GM12865 (cell line): ENCODE data around the gene ISLR.
A peak's percentile ranks its signal among the peaks of the same experiment; 100 is the strongest.

ENCODE experiments used
- DNase-seq: peaks from one replicate; pipeline ENCODE4 v3.0.0; 2010; ENCODE audit warnings: low read depth
- H3K4me3 ChIP-seq: 2 replicates; pipeline ENCODE4 v1.5.1; 2011; ENCODE audit warnings: mild to moderate bottlenecking, low read depth, low read length, control low read depth
- TF ChIP-seq, protein P1 (sequence below): IDR thresholded peaks from 2 replicates; pipeline ENCODE4 v1.5.1; 2011; ENCODE audit warnings: low read length, control low read depth, low read depth, inconsistent platforms; ENCODE audit not compliant: insufficient read depth; ENCODE audit errors: missing control alignments

The ISLR gene

DNA sequence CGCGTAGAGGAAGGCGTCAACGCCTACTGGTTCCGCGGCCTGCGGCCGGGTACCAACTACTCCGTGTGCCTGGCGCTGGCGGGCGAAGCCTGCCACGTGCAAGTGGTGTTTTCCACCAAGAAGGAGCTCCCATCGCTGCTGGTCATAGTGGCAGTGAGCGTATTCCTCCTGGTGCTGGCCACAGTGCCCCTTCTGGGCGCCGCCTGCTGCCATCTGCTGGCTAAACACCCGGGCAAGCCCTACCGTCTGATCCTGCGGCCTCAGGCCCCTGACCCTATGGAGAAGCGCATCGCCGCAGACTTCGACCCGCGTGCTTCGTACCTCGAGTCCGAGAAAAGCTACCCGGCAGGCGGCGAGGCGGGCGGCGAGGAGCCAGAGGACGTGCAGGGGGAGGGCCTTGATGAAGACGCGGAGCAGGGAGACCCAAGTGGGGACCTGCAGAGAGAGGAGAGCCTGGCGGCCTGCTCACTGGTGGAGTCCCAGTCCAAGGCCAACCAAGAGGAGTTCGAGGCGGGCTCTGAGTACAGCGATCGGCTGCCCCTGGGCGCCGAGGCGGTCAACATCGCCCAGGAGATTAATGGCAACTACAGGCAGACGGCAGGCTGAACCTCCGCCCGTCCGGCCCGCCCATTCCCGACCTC, 39.0 kb upstream of the ISLR start:
- no peak overlapping the region for H3K4me3 ChIP-seq
- TF ChIP-seq, protein P1, sequence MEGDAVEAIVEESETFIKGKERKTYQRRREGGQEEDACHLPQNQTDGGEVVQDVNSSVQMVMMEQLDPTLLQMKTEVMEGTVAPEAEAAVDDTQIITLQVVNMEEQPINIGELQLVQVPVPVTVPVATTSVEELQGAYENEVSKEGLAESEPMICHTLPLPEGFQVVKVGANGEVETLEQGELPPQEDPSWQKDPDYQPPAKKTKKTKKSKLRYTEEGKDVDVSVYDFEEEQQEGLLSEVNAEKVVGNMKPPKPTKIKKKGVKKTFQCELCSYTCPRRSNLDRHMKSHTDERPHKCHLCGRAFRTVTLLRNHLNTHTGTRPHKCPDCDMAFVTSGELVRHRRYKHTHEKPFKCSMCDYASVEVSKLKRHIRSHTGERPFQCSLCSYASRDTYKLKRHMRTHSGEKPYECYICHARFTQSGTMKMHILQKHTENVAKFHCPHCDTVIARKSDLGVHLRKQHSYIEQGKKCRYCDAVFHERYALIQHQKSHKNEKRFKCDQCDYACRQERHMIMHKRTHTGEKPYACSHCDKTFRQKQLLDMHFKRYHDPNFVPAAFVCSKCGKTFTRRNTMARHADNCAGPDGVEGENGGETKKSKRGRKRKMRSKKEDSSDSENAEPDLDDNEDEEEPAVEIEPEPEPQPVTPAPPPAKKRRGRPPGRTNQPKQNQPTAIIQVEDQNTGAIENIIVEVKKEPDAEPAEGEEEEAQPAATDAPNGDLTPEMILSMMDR, result peak; percentile 9
- DNase-seq, result no peak

DNA sequence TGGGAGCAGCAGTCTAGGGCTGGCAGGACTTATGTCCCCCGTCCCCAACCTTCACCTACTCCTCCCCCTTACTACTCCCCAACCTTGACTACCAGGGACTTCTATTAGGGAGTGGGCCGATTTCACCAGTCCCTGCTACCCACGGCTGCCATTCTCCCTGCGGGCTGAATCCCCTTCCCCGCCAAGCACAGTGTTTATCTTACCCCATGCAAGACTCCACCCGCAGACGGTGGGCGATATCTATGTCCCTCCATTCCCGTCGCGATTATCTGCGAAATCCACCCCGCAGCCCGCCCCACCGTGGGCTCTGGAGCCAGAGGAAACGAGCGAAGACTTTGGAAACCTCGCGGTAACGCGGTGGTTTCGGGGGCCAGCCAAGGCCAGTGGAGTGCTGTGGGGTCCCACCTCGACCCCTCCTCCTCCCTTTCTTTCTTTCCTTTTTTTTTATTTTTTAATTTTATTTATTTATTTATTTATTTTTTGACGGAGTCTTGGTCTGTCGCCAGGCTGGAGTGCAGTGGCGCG, 38.4 kb upstream of the ISLR start:
- H3K4me3 ChIP-seq, result no peak overlapping the region
- TF ChIP-seq, protein P1, result no peak
- no peak for DNase-seq

DNA sequence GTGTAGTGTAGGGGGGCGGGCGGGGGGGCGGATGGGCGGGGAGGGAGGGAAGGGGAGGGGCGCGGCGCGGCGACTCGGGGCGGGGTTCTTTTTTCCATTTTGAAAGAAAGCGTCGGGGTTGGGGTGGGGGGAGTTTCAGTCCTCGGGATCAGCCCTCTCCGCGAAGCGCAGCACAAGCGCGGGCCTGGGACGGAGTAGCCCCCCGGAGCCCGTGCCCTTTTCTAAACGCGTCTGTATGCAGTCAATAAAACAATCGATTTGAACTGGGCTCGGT, 37.0 kb upstream of the ISLR start:
- TF ChIP-seq, protein P1, result no peak
- DNase-seq, result no peak
- H3K4me3 ChIP-seq, result peak overlapping the region; percentile 36

DNA sequence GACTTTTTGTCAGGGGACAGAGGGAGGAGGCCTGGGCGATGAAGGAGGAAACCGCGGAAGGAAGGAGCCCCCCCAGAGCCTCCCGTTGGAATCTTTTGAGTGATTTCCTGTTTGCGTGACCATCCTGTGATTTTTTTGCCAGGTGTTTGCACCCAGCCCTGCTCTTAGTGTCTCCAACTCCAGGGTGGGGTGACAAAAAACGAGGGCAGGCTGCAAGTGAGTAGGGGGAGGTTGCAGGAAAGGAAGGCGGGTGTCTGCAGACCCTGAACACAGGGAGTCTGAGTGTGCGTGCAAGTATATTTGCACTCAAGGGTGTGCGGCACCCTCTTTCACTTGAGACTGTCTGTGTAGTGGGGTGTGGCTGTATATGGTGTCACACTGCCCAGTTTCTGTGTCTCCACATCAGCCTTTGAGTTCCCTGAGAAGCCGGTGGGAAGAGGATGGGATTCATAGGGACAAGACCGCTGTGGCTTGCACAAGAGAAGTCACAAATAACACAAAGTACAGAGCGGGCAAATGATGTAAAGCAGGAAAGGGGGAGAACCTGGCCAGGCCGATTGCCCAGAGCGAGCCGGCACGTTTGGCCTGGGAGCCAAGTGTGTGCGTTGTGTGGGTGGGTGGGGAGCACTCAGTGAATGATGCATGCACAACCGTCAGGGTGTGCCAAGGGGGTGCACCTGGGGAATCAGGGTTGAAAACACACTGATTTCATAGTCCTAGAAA, 36.5 kb upstream of the ISLR start:
- peak overlapping the region; percentile 36 for H3K4me3 ChIP-seq
- TF ChIP-seq, protein P1, result no peak

DNA sequence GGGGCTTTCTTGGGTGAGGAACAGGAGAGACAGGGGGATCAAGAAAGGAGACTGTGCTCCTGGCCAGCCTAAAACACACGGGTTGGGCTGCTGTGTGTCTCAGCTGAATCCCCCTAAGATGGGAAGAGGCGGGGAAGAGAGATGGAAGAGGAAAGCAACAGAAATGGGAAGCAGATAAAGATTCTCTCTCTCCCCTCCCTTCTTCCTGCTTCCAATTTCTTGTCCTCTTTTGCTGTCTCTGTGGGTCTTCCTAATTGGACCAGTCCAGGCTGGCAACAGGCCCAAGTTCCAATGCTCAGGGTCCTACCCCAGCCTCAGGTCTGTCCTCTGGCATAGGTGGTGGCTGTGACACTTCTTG, 36.0 kb upstream of the ISLR start:
- H3K4me3 ChIP-seq, result no peak overlapping the region
- TF ChIP-seq, protein P1, result no peak
- no peak for DNase-seq

More for the DNA sequence above, 36.5 kb upstream of the ISLR start:
- DNase-seq, result no peak

DNA sequence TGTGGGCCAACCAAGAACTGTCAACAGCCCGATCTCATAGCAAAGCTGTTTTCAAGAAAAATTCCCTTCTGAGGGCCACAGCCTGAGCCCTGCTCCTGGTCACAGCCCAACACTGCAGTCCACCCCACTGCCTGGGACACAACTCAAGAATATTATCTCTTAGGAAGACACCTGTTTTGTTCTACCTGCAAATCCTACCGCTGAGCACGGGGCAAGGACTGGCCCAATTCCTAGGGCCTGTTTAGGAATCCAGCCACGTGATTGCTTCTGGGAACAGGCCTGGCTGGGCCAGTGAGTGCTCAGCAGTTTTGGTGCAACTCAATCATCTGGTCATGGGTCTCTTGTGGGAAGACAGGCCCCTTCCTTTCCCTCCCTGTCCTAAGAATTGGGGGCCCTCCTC, 34.9 kb upstream of the ISLR start:
- H3K4me3 ChIP-seq, result no peak overlapping the region
- no peak for DNase-seq
- TF ChIP-seq, protein P1, result no peak

DNA sequence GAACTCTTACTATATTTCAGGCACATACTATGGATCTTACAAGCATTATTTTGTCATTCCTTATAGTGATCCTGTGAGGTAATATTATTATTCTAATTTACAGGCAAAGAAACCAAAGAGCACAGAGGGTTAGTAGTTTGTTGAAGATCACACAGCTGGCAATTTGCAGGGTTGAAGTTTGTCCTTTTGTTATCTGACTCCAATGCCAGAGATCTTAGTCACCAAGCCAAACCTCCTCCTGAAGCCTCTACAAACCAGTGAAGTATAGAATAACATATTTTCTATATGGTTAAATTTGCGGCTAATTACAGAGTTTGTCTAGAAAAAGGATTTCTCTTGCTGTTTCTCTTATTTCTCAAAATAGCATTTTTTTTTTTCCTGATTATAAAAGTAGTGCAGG, 31.9 kb upstream of the ISLR start:
- no peak overlapping the region for H3K4me3 ChIP-seq
- no peak for DNase-seq
- TF ChIP-seq, protein P1, result no peak
